MCF 10A (cell line): Measurements from ENCODE around the gene KCNMB2. TPM values are rescaled to one million over a fixed set of nuclear protein-coding genes. Genes with fewer than 3 reads are reported as not detected.

Experiments used
- BruUV-seq: library from RNA; stranded (reverse); fragments of 400-500 nt; replicated peaks from 2 replicates; lab custom pipeline; 2021; lab: Mats Ljungman, UMichigan
- CTCF ChIA-PET: fragments of 300-600 bp; sonication (Branson Sonifier 250); formaldehyde crosslinking; extraction: SDS; loops from one replicate; lab custom pipeline; 2021; ENCODE audit warnings: antibody characterized with exemption, inconsistent platforms; lab: Yijun Ruan, JAX
- POLR2A ChIA-PET: fragments of 300-600, 350-650 bp; sonication (Branson Sonifier 250); formaldehyde crosslinking; extraction: SDS; loops from one replicate; lab custom pipeline; 2020; ENCODE audit warnings: antibody characterized with exemption, inconsistent platforms; lab: Yijun Ruan, JAX
- DNase-seq: peaks from one replicate; pipeline ENCODE4 v3.0.0-alpha.2; 2018; ENCODE audit not compliant: unreplicated experiment
- H3K27ac Mint-ChIP-seq: one replicate; pipeline ENCODE4 v1.8.0; 2022; ENCODE audit warnings: mild to moderate bottlenecking, low read depth, mixed read lengths; ENCODE audit not compliant: unreplicated experiment
- H3K27me3 Mint-ChIP-seq: one replicate; pipeline ENCODE4 v1.8.0; 2022; ENCODE audit warnings: mixed read lengths; ENCODE audit not compliant: insufficient read depth, unreplicated experiment
- H3K36me3 Mint-ChIP-seq: one replicate; pipeline ENCODE4 v1.8.0; 2022; ENCODE audit warnings: mild to moderate bottlenecking, moderate library complexity, mixed read lengths; ENCODE audit not compliant: insufficient read depth, unreplicated experiment
- H3K4me1 Mint-ChIP-seq: one replicate; pipeline ENCODE4 v1.8.0; 2022; ENCODE audit warnings: mixed read lengths; ENCODE audit not compliant: insufficient read depth, unreplicated experiment
- H3K4me3 Mint-ChIP-seq: one replicate; pipeline ENCODE4 v1.8.0; 2022; ENCODE audit warnings: mild to moderate bottlenecking, moderate library complexity, mixed read lengths; ENCODE audit not compliant: unreplicated experiment
- H3K9me3 Mint-ChIP-seq: one replicate; pipeline ENCODE4 v1.8.0; 2022; ENCODE audit warnings: mixed read lengths; ENCODE audit not compliant: unreplicated experiment
- intact Hi-C: fragments of 100-400 bp; cut with micrococcal nuclease; formaldehyde crosslinking; loops from 2 replicates; pipeline ENCODE4 v1.14.1; 2022
- total RNA-seq: library from RNA; stranded (reverse); gene quantifications from 2 replicates; pipeline ENCODE4 v1.2.3, GENCODE V29; 2022
- TF ChIP-seq, protein P1 (sequence below): fragments of 200-600 bp; IDR thresholded peaks from one replicate; pipeline ENCODE4 v1.8.0; 2022; ENCODE audit warnings: antibody characterized with exemption, mild to moderate bottlenecking; ENCODE audit not compliant: unreplicated experiment

Gene KCNMB2
- total RNA-seq, 1 experiment from 2014 or later = not detected

DNA sequence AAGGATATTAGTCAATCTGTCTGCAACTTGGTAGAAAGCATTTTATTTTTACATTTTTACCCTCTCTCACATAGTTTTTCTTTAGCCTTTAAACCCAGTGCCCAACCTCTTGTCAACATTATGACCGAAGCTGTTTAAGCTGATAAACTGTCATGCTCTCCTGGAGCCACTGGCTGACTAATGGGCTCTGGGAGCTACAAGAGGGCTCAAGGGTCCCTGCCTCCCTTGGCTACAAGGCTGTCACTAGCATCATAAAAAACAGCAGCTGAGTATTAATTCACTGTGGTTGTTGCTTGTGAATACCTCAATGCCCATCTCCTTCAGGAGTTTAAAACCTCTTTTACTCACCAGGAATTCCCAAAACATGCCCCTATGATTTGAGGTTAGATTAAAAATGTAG, 297.5 kb downstream of the KCNMB2 start:
- no peak overlapping the region for H3K27ac Mint-ChIP-seq
- no peaks in the 10 kb centered on the region for H3K9me3 Mint-ChIP-seq
- H3K4me1 Mint-ChIP-seq = no peaks in the 10 kb centered on the region
- BruUV-seq = no TSS peak
- DNase-seq = no peak
- H3K4me3 Mint-ChIP-seq = no peak overlapping the region
- no peaks in the 10 kb centered on the region for H3K27me3 Mint-ChIP-seq
- TF ChIP-seq, protein P1, sequence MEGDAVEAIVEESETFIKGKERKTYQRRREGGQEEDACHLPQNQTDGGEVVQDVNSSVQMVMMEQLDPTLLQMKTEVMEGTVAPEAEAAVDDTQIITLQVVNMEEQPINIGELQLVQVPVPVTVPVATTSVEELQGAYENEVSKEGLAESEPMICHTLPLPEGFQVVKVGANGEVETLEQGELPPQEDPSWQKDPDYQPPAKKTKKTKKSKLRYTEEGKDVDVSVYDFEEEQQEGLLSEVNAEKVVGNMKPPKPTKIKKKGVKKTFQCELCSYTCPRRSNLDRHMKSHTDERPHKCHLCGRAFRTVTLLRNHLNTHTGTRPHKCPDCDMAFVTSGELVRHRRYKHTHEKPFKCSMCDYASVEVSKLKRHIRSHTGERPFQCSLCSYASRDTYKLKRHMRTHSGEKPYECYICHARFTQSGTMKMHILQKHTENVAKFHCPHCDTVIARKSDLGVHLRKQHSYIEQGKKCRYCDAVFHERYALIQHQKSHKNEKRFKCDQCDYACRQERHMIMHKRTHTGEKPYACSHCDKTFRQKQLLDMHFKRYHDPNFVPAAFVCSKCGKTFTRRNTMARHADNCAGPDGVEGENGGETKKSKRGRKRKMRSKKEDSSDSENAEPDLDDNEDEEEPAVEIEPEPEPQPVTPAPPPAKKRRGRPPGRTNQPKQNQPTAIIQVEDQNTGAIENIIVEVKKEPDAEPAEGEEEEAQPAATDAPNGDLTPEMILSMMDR = no peak
- ChIA-PET CTCF (interaction anchor here (1.5 kb wide), 1 partner anchor 8 kb away, joined by 4 read pairs; no protein-coding TSS in a partner anchor), POLR2A (no interaction called here)
- intact Hi-C loops = no loop called here
- no peaks in the 10 kb centered on the region for H3K36me3 Mint-ChIP-seq

DNA sequence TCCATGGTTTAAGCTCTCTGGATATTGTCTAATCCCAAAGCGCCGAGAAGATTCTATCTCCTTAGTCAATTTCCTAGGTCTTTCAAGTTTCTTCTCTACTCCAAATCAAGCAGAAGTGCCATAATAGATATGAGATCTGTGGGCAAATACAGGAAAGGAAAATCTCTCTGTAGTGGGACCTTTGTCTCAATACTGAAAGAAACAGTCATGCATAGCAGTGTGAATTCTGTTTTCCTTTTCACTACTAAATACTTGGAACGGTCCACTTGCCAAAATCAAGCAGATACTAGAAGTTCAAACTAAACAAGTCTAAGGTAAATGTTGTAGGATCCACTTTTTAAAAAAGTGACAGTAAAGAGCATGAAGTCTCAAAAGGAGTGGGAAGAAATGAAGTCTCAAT, 298.8 kb downstream of the KCNMB2 start:
- TF ChIP-seq, protein P1 = no peak
- Mint-ChIP-seq H3K27ac (no peak overlapping the region), H3K4me1 (no peaks in the 10 kb centered on the region), H3K9me3 (no peaks in the 10 kb centered on the region), H3K27me3 (no peaks in the 10 kb centered on the region), H3K36me3 (no peaks in the 10 kb centered on the region), H3K4me3 (no peak overlapping the region)
- POLR2A ChIA-PET = no interaction called here
- BruUV-seq = no TSS peak
- CTCF ChIA-PET = interaction anchor here (1.5 kb wide), 1 partner anchor 10 kb away, joined by 4 read pairs; no protein-coding TSS in a partner anchor
- intact Hi-C loops = no loop called here
- DNase-seq = no peak

DNA sequence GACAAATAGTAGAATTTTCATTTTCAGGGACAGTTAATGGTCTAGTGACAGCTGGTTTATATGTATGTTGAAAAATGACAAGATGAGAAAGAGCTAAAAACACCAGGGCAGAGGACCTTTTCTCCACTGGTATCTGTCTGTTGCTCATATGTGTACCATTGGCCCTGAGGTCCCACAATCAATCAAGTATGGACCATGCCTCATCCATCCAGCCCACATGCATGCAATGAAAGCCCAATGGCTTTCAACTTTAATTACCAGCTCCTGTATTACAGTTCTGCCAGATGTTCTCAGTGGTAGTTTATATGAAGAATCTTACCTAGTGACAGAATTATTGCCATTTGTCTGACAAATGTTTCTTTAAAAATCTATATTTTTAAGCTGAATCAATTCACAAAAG, 301.3 kb downstream of the KCNMB2 start:
- no peaks in the 10 kb centered on the region for H3K27me3 Mint-ChIP-seq
- H3K27ac Mint-ChIP-seq = no peak overlapping the region
- DNase-seq = no peak
- no peaks in the 10 kb centered on the region for H3K36me3 Mint-ChIP-seq
- intact Hi-C loops = no loop called here
- no TSS peak for BruUV-seq
- no peaks in the 10 kb centered on the region for H3K4me1 Mint-ChIP-seq
- POLR2A ChIA-PET = no interaction called here
- no peak overlapping the region for H3K4me3 Mint-ChIP-seq
- no peaks in the 10 kb centered on the region for H3K9me3 Mint-ChIP-seq
- TF ChIP-seq, protein P1 = no peak
- CTCF ChIA-PET = interaction anchor here (0.7 to 0.9 kb wide), 2 partner anchors 12 to 134 kb away, joined by 3 read pairs; no protein-coding TSS in a partner anchor

DNA sequence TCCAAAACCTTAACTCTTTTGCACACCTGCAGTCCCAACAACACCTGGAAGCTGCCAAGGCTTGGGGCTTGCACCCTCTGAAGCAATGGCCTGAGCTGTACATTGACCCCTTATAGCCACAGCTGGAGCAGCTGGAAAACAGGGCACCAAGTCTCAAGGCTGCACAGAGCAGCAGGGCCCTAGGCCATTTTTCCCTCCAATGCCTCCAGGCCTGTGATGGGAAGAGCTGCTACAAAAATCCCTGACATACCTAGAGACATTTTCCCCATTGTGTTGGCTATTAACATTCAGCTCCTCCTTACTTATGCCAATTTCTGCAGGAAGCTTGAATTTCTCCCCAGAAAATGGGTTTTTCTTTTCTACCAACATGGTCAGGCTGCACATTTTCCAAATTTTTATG, 304.4 kb downstream of the KCNMB2 start:
- H3K36me3 Mint-ChIP-seq = no peaks in the 10 kb centered on the region
- H3K4me3 Mint-ChIP-seq = no peak overlapping the region
- ChIA-PET POLR2A (no interaction called here), CTCF (no interaction called here)
- no TSS peak for BruUV-seq
- intact Hi-C loops = no loop called here
- H3K4me1 Mint-ChIP-seq = no peaks in the 10 kb centered on the region
- DNase-seq = no peak
- no peaks in the 10 kb centered on the region for H3K9me3 Mint-ChIP-seq
- TF ChIP-seq, protein P1 = no peak
- H3K27ac Mint-ChIP-seq = no peak overlapping the region
- no peaks in the 10 kb centered on the region for H3K27me3 Mint-ChIP-seq
